ENCODE measurements around the gene PARD3B.

PARD3B gene

DNA sequence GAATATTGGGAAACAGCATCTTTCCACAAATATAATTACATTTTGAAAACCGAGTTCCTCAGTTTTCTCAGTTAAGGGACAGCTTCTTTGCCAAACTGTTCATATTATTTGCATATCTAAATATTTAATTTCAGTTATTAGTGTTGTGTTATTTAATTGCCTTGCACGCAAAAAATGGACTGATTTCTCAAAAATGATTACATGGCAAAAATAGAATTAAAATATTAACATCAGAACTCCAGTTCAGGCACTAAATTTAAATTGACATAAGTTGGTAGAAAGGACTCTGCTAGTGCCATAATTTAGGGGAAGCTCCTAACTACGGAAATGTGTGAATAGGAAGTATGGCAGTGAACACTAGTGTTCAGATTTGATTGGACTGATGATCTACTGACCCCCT lies 209.6 kb downstream of the PARD3B start:
- no peak for DNase-seq (ENCODE audit: low spot score)

DNA sequence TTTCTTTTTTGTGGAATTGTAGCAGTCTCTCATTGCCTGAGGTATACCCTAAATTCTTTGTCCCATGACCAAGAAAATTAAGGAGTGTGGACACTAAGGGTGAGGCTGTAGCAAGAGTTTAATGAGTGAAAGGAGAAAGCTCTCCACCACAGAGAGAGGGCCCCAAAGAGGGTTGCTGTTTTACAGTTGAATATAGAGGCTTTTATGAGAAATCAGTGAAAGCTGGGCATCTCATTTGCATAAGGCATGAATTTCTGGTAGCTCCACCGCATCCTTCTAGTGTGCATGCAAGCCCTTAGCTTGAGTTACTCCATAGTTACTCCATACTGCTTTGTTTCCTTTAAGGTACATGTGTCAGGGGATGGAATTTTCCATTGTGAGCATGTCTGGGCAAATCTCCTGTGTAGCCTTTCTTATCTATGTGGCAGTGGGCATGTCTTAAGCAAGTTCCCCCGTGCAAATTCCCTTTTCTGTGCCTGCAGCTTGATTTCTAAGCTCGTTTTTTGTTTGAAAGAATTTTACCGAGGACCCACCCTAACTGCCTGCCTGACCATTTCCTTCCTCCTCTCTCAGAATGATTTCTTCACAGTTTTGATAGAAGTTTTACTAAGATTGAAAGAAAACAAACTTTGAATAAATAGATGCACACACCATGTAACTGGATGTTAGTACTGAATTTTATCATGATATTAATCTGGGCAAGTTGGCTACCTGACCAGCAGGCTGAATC lies 218.9 kb downstream of the PARD3B start:
- no peak for DNase-seq (ENCODE audit: low spot score)

DNA sequence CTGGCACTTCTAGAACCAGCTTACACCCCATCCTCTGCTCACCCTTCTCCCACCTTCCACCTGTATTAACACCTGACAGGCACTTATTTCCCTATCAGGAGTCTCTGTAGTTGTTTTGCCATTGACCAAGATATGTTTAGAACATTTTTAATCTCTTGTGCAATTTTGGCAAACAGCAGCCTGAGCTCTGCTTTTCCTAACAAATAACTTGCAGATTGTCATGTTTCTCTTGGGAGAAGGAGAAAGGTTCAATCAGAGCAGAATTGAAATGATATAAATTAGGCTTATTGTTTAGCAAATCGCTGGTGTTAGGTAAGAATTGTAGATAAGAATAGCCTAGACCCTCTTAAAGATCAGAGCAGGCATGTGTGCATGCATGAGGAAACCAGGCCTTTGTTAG lies 225.5 kb downstream of the PARD3B start:
- no peak for DNase-seq (ENCODE audit: low spot score)

DNA sequence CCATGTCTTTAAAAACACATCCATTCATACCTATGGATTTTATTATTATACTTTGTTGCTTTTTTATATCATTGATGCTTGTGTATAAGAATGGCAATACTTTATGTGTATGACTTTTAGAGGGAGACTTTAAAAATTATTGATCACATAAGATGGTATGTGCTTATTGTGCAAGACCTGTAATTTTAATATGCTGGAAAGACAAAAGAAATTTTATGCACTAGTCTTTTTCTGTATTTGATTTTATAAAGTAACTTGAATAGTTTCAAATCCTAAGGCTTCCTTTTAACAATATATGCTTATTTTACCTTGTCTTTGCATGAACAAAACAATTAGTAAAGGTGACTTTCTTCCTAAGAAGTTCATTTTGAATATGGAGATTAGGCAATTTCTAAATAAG lies 226.4 kb downstream of the PARD3B start:
- DNase-seq (ENCODE audit: low spot score) = no peak

DNA sequence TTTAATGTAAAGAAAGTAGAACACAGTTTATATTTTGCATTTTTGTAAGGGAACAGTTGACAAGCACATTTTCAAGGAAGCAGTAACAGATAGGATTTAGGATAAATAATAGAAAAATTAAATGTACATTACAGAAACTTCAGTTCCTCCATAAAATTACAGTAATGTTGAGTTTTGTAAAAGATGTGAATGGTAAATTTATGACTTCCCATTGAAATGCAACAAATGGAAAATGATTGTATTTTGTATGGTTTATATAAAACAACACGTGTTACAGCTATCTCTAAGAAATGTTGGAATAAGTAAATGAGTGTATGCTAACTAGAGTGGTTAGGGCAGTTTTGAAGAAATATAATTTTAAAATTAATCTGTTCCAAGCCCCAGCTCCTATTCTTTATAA lies 227.3 kb downstream of the PARD3B start:
- DNase-seq (ENCODE audit: low spot score) = no peak

DNA sequence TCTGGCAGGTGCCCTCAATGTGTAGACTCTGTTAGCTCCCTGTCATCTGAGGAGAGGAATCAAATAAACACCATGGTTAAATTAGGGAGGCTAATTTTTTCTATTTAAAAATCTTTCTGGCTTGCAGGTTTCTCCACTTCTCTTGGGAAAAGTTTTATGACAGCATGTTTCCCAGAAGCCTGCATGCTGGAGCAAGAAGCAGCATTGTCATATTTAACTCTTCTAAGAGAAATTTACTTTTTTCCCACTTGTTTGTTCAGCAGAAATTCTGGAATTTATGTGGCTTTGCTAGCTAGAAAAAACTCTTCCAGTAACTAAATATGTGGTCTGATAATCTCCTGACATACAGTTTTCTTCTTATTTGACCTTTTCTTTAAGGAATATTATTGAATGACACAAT lies 230.5 kb downstream of the PARD3B start:
- no peak for DNase-seq (ENCODE audit: low spot score)

DNA sequence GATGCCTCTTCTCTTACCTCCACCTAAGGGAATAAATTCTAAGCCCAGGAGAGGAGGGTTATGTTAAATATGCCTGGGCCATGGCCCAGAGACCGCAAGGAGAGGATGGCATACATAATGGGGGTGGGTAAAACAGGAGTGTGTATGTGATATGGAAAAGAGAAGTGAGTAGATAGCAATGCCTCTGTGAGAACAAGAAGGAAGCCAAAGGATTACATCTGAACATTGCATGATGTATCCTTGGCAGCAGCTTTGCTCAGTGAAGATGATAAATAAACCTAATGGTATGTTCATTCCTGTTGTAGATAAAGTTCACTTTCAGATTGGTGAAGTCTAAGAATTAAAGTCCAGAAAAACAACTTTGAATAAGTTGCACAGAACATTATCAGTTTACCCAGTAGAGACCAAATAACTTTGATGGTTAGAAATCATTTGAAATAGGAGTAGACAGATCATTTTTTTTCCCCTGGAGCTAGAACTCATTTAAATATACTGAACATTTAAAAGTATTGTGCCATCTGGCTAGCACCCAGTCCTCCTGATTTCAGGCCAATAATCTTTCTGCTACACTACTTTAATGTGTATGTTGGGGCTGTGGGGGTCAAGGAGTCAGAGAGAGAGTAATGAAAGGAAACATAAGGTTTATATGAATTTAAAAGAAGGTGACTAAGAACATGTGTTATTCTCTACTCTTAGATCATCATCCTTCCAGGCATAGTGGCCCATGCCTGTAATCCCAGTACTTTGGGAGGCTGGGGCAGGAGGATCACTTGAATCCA lies 231.7 kb downstream of the PARD3B start:
- DNase-seq (ENCODE audit: low spot score) = no peak

DNA sequence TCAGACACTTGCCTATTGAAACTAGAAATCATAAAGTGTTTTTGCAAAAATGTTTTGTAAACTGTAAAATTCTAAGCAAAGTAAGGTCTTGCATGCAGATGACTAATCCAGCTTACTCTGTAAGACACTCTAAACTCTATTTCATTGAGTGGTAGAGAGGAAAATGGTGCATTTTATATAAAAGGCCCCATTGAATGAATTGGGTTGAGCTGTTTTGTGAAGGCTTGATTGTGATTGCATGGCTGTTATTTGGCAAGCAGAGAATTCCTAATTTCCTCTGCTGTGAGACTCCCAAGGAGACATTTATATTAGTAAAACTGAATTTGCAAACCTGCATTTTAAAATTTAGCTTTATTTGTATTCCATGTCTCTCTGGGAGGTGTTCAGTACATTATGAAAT lies 234.5 kb downstream of the PARD3B start:
- no peak for DNase-seq (ENCODE audit: low spot score)

DNA sequence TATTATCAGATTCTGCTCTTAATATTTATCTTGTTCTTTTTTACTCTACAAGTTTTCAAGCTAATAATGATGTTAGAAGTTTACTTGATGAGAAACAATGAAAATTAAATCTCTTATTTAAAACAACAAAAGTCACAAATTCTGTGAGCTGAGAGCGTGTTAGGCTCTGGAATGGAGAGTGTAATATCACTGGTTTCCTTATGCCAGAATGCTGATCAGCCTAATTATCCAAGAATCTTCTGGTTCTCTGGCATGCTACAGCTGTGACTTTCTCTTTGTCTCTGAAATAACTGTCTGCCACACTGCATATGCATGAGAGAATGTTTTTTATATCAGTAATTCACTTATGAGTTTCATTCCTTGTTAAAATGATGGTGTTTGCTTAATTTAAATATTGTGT lies 236.7 kb downstream of the PARD3B start:
- DNase-seq (ENCODE audit: low spot score) = no peak

DNA sequence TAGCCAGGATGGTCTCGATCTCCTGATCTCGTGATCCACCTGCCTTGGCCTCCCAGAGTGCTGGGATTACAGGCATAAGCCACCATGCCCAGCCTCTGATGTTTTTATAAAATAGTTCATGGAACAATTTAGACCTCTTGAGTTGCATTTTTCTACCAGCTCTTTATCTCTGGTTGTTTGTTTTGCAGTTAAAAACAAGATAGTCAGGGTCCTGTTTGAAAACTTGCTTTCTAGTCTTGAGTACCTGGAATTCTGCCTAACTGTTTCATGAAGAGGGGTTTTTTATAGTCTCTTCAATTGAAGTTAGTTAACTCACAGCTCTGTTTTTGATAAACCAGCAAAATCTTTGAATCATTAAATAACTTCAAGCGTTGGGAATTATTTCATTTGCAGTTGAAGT lies 244.8 kb downstream of the PARD3B start:
- DNase-seq (ENCODE audit: low spot score) = no peak

DNA sequence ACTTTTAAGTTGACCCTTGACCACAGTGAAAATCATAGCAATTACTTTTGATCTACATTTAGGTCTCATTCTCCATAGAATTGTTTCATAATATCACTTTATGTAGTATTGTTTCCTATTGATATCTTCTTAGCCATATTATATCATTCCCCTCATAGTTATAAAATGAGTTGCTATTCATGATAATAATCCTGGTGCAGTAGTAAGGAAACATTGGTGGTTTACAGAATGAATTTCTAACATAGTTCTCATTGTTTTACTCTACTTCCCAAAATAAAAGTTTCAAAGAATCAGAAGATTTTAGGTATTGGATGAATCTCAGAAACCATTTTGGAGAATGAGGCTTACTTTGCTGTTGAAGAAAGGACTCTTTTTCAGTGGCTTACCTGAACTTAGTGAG lies 246.0 kb downstream of the PARD3B start:
- no peak for DNase-seq (ENCODE audit: low spot score)

DNA sequence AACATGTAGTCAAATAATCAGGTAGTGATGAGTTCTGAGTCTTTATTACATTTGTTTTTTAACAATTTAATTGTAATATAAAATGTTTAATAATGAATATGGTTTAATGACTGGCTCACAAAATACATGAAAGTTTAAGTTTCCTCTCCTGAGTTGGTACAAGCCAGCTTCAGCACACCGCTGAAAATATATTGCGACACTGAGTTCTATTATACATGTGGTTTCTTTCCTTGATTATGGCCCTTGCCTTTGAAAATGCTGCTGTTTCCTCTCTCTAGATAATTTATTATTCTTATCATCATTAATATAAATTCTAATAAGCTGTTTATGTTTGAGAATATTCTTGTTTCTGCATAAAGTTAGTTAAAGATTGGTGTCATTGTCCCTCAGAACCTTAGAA lies 249.3 kb downstream of the PARD3B start:
- no peak for DNase-seq (ENCODE audit: low spot score)

DNA sequence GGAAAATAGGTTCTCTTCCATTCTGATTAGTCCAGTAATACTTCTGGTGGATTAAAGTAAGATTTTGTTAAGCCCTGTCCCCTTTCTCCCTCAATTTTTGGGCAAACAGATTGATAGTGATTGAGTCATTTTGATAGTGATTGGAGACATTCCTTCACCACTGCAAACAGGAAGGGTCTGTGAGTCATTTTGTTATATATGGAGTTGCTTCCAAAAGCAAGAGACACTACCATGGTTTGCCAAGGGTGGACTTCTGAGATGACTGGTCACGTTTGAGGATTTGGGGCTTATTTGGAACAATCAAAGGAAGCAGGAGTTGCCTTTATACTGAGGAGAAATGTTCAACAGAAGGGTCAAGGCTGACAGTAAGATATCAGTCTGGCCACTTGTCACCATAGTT lies 249.9 kb downstream of the PARD3B start:
- DNase-seq (ENCODE audit: low spot score) = no peak

DNA sequence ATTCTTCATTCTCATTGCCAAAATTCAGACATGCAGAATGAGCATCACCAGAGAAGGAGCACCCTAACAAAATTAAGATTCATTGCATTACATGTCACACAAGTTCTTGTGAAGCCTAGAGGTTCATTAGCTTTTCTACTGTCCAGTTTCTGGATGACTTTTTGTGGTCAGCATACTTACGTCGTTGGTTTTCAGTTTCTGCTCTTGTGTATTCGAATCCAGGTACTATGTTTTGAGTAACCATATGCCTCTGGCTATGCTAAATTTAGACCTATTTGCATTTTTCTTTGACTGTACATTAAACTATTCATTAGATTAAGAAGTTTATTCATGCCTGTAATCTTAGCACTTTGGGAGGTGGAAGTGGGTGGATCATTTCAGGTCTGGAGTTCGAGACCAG lies 251.3 kb downstream of the PARD3B start:
- DNase-seq (ENCODE audit: low spot score) = no peak

DNA sequence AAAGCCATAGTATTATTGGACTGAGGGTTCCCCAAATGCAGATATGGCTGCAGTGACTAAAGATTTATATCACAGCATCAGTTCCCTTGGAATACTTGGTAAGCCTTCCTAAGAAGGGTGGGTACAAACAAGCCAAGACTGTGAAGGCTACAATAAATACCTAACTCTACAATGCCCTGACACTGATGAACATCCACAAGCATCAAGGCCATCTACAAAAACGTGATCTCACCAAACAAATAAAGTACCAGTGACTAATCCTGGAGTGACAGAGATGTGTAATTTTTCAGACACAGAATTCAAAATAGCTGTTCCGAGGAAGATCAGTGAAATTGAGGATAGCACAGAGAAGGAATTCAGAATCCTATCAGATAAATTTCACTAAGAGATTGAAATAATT lies 254.5 kb downstream of the PARD3B start:
- no peak for DNase-seq (ENCODE audit: low spot score)

DNA sequence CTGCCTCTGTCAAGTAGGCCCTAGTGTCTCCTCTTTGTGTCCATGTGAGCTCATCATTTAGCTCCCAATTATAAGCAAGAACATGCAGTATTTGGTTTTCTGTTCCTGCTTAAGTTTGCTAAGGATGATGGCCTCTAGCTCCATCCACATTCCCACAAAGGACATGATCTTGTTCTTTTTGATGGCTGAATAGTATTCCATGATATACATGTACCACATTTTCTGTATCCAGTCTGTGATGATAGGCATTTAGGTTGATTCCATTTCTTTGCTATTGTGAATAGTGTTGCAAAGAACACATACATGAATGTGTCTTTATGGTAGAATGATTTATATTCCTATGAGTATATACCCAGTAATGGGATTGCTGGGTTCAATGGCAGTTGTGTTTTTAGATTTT lies 263.2 kb downstream of the PARD3B start:
- no peak for DNase-seq (ENCODE audit: low spot score)

DNA sequence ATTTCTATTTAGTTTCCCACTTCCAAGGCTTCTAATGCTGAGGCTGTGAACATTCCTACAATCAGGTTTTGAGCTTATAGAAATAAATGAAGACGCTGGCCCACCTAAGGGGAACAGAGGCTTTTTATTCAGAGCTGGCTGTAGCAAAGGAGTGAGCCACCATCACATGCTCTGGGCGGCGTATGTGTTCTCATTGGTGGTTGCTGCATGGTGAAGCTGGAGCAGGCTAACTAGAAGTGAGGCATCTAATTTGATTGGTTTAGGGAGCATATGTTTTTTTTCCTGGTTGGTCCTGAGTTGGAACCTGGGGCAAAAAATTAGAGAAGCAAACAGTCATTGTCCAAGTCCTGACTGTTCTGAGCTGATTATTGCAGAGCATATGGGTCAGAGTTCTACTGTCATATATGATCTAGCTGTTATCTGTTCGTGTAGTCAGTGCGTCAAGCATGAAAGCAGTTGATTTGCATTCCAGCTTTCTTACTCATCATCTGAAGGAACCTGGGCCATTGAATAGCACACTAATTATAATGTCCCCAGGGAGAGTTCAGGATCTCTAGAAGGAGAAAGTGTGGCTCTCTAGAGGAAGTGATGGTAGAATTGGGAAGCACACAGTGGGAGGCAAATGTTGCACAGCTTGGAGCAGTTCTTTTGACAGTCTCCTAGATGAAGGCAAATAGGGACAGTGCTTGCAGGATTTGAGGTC lies 279.6 kb downstream of the PARD3B start:
- no peak for DNase-seq (ENCODE audit: low spot score)

DNA sequence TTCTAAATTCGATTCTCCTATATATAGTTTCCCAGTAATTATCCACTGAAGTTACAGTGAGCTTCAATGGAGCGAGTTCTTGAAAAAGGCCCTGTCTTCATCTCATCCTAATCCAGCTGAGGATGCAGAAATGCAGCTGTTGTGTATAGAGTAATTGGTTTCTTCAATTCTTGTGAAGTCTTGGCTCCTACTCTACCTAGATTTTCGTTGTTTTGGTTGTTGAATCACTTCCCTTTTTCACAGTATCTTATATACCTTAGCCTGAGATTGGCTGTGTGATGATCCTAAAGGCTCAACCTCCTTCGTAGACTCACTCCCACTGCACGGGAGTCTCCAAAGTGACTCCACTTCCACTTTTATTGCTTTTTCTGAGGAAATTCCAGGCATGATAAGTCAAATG lies 280.4 kb downstream of the PARD3B start:
- no peak for DNase-seq (ENCODE audit: low spot score)

DNA sequence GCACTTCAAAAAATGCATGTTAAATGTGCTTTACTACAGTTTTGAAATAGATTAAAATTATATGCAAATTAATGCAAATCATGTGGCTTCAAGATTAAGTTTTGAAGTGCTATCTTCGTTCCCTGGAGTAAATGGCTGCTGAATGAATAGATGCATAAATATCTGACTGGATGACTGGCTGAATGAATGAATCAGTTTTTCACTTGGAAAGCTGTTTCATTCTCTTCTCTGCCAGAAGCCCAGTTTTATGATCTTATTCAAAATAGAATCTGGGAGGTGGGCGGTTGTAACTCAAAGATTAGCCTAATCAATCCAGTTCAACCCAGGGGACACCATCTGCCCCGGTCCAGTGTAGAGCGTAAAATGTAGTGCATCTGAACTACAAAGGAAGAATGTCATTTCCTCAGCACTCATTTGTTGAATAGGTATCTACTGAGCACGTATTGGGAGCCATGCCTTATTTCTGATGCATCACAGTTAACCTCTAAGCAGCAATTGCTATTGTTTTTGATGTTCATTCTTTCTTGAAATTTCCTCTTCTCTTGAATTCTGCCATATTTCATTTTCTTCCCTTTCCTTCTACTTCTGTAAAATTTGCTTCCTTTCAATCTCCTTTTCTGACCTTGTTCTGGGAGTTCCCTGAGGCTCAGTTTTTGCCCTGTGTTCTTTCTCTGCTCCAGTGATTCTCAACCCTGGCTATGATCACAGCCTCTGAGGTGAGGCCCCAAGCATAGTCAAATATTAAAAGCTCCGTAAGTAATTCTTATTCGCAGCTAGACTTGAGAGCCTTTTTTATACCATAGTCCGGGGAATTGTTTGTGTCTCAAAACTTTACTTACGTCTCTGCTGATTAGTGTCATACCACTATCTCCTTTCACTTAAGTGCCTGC lies 282.7 kb downstream of the PARD3B start:
- DNase-seq (ENCODE audit: low spot score) = no peak

DNA sequence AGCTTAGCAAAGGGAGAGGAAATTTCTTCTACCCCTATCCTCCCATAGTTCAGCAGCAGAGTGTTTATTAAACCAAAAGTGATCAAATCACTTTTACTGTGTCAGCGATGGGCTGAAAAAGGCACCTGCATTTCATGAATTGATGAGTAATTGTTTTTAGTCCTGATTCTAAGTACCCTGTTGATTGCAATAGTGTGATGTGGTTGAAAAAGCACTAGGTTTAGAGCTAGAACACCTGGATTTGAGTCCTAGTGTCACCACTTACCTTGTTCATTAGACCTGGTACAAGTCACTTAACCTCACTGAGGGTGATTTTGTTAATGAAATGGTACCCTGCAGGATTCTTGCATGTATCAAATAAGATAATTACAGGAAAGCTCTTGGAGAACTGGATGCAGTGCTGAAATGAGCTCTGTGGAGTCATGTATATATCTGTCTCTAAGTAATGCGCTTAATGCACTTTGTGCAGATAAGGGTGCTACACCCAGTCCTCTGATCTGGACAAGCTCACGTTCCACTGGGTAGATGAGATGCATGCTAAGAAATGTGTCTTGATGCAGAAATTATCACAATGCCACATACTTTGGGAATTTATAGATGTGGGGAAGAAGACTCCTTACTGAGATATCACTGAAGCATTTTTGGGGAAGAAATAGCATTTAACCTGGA lies 289.6 kb downstream of the PARD3B start:
- DNase-seq (ENCODE audit: low spot score) = no peak

DNA sequence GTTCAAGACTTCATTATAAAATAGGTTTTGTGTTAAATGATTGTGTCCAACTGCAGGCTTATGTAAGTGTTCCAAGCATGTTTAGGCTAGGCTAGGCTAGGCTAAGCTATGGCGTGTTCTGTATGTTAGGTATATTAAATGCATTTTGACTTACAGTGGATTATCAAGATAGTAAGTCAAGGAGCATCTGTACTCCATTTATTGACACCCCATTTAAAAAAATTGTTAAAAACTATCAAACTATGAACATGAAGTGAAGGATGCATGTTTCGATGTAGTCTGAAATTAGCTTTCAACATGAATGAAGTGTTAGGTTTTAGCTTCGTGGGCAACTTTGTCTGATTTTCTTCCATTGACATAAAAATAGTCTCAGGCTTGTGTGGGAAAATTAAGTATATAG lies 290.5 kb downstream of the PARD3B start:
- DNase-seq (ENCODE audit: low spot score) = no peak

DNA sequence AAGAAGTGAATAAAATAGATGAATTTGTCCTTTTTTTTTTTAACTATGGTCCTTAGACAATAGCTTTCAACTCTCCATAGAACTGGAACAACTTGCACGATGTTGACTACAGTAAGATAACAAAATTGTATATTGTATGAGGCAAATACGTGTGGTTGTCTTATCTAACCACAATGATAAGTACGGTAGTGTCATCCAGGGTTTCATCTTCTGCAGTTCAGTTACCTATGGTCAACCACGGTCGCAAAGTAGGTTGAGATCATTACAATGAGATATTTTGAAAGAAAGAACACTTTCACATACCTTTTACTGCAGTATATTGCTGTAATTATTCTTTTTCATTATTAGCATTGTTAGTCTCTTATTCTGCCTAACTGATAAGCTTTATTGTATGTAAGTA lies 295.2 kb downstream of the PARD3B start:
- no peak for DNase-seq (ENCODE audit: low spot score)
